ENCODE data around the gene ARRB2.

ARRB2 gene

GRCh38 chr17:4748686-4749085, 38.3 kb downstream of the ARRB2 start:
- no peak for TF ChIP-seq CTCF (IDR thresholded peaks at IDR 0.05; ENCODE audit: extremely low read depth, missing control alignments)
- no peak for DNase-seq (ENCODE audit: low spot score)

- no peak for DNase-seq (ENCODE audit: low spot score)
- TF ChIP-seq CTCF (IDR thresholded peaks at IDR 0.05; ENCODE audit: extremely low read depth, missing control alignments), result no peak
Measured at GRCh38 chr17:4750606-4751005, 40.2 kb downstream of the ARRB2 start.

- no peak for TF ChIP-seq CTCF (IDR thresholded peaks at IDR 0.05; ENCODE audit: extremely low read depth, missing control alignments)
- no peak for DNase-seq (ENCODE audit: low spot score)
Measured at GRCh38 chr17:4751932-4752331, 41.5 kb downstream of the ARRB2 start.

GRCh38 chr17:4753392-4753791, 43.0 kb downstream of the ARRB2 start:
- DNase-seq (ENCODE audit: low spot score), result no peak
- no peak for TF ChIP-seq CTCF (IDR thresholded peaks at IDR 0.05; ENCODE audit: extremely low read depth, missing control alignments)

- DNase-seq (ENCODE audit: low spot score), result no peak
- TF ChIP-seq CTCF (IDR thresholded peaks at IDR 0.05; ENCODE audit: extremely low read depth, missing control alignments), result no peak
Measured at GRCh38 chr17:4759776-4760236, 49.4 kb downstream of the ARRB2 start.

- no peak for TF ChIP-seq CTCF (IDR thresholded peaks at IDR 0.05; ENCODE audit: extremely low read depth, missing control alignments)
- no peak for DNase-seq (ENCODE audit: low spot score)
Measured at GRCh38 chr17:4764595-4764994, 54.2 kb downstream of the ARRB2 start.

GRCh38 chr17:4766201-4766600, 55.8 kb downstream of the ARRB2 start:
- TF ChIP-seq CTCF (IDR thresholded peaks at IDR 0.05; ENCODE audit: extremely low read depth, missing control alignments), result no peak
- no peak for DNase-seq (ENCODE audit: low spot score)

Data from GM20000 (cell line).